ENCODE measurements around the gene ADAMTS13.

DNA sequence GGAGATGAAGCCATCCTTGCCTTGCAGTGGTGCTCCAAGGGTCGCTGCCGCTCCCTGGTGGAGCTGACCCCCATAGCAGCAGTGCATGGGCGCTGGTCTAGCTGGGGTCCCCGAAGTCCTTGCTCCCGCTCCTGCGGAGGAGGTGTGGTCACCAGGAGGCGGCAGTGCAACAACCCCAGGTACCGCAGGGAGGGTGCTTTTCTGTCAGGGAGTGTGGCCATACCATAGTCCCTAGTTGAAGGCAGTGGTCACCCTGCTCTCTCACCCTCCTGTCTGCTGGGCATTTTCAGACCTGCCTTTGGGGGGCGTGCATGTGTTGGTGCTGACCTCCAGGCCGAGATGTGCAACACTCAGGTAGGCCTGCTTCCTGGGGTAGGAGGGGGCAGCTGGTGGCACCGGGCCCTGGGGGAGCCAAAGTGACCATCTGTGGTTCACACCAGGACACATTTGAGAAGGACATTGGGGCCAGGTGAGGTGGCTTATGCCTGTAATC lies 11.2 kb downstream of the ADAMTS13 start:
- TF ChIP-seq, protein P1, sequence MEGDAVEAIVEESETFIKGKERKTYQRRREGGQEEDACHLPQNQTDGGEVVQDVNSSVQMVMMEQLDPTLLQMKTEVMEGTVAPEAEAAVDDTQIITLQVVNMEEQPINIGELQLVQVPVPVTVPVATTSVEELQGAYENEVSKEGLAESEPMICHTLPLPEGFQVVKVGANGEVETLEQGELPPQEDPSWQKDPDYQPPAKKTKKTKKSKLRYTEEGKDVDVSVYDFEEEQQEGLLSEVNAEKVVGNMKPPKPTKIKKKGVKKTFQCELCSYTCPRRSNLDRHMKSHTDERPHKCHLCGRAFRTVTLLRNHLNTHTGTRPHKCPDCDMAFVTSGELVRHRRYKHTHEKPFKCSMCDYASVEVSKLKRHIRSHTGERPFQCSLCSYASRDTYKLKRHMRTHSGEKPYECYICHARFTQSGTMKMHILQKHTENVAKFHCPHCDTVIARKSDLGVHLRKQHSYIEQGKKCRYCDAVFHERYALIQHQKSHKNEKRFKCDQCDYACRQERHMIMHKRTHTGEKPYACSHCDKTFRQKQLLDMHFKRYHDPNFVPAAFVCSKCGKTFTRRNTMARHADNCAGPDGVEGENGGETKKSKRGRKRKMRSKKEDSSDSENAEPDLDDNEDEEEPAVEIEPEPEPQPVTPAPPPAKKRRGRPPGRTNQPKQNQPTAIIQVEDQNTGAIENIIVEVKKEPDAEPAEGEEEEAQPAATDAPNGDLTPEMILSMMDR (IDR thresholded peaks at IDR 0.05; ENCODE audit: low read depth, low read length, missing input control) = no peak
- TF ChIP-seq, protein P2, sequence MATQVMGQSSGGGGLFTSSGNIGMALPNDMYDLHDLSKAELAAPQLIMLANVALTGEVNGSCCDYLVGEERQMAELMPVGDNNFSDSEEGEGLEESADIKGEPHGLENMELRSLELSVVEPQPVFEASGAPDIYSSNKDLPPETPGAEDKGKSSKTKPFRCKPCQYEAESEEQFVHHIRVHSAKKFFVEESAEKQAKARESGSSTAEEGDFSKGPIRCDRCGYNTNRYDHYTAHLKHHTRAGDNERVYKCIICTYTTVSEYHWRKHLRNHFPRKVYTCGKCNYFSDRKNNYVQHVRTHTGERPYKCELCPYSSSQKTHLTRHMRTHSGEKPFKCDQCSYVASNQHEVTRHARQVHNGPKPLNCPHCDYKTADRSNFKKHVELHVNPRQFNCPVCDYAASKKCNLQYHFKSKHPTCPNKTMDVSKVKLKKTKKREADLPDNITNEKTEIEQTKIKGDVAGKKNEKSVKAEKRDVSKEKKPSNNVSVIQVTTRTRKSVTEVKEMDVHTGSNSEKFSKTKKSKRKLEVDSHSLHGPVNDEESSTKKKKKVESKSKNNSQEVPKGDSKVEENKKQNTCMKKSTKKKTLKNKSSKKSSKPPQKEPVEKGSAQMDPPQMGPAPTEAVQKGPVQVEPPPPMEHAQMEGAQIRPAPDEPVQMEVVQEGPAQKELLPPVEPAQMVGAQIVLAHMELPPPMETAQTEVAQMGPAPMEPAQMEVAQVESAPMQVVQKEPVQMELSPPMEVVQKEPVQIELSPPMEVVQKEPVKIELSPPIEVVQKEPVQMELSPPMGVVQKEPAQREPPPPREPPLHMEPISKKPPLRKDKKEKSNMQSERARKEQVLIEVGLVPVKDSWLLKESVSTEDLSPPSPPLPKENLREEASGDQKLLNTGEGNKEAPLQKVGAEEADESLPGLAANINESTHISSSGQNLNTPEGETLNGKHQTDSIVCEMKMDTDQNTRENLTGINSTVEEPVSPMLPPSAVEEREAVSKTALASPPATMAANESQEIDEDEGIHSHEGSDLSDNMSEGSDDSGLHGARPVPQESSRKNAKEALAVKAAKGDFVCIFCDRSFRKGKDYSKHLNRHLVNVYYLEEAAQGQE (IDR thresholded peaks at IDR 0.05) = no peak
- no peak for TF ChIP-seq GABPA (IDR thresholded peaks at IDR 0.05 in 1 of 2, conservative IDR thresholded peaks at IDR 0.05 in 1 of 2)
- TF ChIP-seq RAD21 (IDR thresholded peaks at IDR 0.05) = no peak
- TF ChIP-seq, protein P3, sequence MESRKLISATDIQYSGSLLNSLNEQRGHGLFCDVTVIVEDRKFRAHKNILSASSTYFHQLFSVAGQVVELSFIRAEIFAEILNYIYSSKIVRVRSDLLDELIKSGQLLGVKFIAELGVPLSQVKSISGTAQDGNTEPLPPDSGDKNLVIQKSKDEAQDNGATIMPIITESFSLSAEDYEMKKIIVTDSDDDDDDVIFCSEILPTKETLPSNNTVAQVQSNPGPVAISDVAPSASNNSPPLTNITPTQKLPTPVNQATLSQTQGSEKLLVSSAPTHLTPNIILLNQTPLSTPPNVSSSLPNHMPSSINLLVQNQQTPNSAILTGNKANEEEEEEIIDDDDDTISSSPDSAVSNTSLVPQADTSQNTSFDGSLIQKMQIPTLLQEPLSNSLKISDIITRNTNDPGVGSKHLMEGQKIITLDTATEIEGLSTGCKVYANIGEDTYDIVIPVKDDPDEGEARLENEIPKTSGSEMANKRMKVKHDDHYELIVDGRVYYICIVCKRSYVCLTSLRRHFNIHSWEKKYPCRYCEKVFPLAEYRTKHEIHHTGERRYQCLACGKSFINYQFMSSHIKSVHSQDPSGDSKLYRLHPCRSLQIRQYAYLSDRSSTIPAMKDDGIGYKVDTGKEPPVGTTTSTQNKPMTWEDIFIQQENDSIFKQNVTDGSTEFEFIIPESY (IDR thresholded peaks at IDR 0.05) = no peak
- TF ChIP-seq, protein P4, sequence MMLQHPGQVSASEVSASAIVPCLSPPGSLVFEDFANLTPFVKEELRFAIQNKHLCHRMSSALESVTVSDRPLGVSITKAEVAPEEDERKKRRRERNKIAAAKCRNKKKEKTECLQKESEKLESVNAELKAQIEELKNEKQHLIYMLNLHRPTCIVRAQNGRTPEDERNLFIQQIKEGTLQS (IDR thresholded peaks at IDR 0.05) = no peak
- TF ChIP-seq, protein P5, sequence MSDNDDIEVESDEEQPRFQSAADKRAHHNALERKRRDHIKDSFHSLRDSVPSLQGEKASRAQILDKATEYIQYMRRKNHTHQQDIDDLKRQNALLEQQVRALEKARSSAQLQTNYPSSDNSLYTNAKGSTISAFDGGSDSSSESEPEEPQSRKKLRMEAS (IDR thresholded peaks at IDR 0.05) = no peak
- TF ChIP-seq TAF1 (conservative IDR thresholded peaks at IDR 0.05) = no peak

All from liver (tissue), 3 donors.